ENCODE measurements around the gene HTR7.

Gene HTR7

GRCh38 chr10:90800232-90800796, 57.5 kb downstream of the HTR7 start:
- no peak for DNase-seq

- DNase-seq, result no peak
These were observed 58.7 kb downstream of the HTR7 start for GRCh38 chr10:90799172-90799571.

DNA sequence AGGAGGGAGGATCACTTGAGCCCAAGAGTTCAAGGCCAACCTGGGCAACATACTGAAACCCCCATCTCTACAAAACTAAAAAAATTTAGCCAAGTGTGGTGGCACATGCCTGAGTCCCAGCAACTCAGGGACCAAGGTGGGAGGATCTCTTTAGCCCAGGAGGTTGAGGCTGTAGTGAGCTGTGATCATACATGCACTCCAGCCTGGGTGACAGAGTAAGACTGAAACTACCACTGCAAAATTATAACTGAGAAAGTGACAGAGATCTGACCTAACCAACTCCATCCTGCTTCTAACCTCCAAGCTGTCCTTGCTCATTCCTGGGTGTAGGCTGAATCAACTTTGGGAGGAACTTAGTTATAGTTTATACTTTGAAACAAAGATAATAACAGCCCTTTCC, 59.4 kb downstream of the HTR7 start:
- no peak for DNase-seq

GRCh38 chr10:90790422-90790821, 67.4 kb downstream of the HTR7 start:
- DNase-seq, result no peak

DNA sequence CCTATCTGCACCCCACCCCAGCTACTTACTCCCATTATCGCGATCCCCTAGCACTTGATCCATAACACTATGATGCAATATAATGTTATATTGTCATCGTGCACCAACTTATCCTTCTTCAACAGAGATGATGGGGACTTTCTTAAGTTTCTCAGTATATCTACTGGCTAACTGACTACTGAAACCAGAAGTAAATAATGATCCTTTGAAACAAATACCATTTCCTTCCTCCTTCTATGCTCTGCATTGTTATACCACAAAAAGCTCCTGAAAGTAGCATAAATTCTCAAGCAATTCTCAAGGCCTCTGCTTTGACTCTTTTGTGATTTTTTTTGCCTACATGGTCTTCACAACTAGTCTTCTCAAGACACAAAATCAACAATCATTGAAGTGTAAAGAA, 68.9 kb downstream of the HTR7 start:
- DNase-seq, result peak; percentile 76

DNA sequence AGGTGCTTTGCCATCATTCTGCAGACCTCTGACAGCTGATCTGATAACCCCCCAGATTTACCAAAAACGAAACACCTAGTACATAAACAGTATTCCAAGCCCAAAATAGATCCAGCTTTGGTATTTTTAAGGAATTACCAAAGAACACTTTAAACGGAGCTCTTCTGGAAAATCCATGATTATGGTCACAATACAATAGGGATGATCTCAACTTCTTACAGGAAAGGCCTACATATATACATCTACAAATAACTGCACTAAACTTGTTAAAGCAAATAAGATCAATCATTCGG, 69.7 kb downstream of the HTR7 start:
- DNase-seq, result no peak

DNA sequence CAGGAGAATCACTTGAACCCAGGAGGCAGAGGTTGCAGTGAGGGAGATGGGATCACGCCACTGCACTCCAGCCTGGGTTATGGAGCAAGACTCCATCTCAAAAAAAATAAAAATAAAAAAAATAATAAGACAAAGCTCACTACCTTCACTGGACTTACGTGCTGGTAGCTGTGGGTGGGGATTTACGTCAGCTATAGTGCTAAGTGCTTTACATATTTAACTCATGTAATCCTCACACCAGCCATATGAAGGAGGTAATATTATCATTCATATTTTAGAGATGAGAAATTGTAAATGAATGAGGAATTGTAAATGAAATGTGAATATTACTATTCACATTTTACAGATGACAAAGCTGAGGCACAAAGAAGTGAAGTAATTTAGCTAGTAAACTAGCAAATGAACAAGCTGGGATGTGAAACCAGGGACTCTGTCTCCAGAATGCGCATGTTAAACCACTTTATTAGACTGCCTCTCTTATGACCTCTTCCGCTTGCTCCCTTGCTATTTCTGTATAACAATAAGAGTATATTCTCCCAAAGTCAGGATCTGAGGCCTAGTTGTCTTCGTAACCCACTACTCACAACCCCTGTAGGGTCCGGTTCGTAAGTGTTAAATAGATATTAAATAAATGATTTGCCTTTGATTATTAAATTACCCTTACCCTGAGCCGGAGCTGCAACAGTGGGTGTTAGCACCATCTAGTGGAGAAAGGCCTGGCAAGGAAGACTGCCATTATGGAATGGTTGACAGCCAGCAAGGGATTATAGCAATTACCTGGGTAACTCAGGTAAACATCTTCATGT, 70.2 kb downstream of the HTR7 start:
- DNase-seq, result peak; percentile 48

DNA sequence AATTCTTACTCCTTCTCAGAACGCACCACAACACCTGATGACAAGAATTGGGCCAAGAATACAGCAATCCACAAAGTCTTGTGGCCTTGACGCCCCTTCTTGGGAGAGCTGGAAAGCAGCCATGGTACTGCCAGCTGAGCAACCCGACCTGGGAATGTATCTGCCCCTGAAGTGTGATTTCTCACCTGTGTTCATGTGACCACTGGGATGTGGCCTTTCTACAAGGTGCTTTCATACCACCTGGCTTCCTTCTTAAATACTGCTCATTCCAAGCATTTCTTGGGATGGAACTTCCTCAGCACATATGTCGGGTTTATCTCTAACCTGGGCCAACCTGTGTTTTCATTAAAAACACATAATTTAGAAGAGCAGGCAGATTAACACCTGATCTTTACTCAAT, 72.1 kb downstream of the HTR7 start:
- DNase-seq, result no peak

GRCh38 chr10:90784771-90785170, 73.1 kb downstream of the HTR7 start:
- DNase-seq, result no peak

- no peak for DNase-seq
These were observed 77.4 kb downstream of the HTR7 start for GRCh38 chr10:90780488-90780887.

DNA sequence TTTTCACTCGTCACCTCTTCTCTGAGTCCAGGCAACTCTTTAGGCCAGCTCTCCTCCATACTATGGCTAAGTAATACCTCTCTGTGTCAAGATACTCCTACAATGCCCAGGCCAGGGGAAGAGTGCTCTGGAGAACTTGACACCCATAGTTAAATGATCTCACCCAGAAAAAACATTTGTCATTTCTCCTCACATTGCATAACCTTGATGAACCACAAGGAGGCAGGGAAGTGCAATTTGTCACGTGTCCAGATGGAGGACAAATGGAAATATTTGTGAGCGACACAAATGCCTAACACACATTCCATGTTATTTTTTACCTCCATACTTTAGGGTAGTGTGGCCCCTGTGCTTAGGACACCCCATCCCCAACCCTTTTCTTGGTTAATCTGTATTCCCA, 78.3 kb downstream of the HTR7 start:
- DNase-seq, result peak; percentile 78

GRCh38 chr10:90777621-90778020, 80.2 kb downstream of the HTR7 start:
- DNase-seq, result peak; percentile 89

- peak; percentile 74 for DNase-seq
These were observed 82.3 kb downstream of the HTR7 start for GRCh38 chr10:90775351-90776028.

DNA sequence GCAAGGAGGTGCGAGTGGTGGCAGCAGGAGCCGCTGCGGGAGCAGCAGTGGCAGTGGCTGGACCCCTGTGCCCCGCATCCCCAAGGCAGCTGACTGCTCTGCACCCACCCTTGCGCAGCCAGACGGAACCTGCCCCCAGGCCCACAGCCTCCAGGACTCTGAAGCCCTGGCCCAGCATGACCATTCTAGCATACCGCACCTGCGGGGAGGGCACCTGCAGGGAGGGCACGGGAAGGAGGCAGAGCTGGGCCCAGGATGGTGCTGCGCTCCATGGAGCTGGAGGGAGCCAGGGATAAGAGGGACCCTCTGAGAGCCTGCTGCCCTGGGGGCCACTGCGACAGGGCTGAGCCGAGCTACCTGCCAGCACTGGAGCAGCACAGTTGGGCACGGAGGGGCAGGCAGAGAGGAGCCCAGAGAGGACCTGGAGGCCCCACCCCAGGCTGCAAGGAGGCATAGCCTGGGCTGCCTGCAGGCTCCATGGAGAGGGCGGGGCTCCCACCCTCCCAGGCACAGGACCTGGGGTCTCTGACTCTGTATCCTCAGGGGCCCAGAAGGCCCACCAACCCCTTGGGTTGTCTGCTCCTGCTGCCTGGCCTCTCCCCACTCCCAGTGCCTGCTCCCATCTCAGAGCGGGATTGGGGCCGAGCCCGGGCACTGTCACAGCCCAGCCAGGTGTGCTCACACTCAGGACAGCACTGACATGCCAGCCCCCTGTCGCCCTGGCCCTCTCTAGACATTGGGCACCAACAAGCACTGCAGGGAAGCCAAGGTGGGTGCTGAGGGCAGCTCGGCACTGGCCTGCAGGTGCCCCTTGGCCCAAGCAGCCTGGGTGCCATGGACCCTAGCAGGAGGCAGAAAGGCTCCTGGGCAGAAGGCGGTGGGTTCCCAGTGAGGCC, 87.6 kb downstream of the HTR7 start:
- no peak for DNase-seq

DNA sequence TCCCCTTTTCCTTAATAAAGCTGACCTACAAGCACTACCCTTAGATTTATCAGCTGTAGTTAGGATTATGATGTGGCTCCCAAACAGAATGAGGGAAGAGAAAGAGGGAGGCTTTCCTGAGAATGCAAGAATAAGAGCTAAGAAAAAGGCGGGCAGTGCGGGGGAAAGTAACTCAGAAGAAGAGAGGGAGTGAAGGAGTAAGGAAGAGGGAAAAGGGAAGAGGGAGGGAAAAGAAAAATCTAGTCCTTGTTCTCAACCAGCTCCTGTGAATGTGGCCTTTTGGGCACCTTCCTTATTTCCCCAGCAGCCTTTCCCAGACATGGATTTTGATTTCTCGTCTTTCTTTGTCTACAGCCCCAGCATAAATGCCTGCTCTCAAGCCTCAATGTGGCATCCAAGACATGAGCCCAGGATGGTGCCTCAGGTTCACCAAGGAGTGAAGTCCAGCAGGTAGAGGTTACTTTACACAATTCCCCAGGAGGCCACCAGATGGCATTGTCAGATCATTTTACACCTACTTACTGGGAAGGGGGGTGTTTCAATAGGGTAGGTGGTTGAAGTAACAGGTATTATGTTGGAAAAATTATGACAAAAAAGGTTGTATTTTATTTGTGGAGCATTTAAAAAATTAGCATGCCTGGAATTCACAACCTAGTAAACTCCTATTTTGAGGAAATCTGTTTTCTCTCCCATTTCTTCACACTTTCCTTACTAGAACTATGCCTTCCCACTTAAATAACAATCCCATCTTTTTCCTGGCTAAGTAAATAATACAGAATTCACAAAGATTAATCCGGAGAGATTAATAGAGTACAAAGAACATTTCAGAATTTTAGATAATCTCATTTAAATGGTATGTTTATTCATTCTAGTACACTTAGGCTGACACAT, 106.5 kb downstream of the HTR7 start:
- DNase-seq, result peak; percentile 36

GRCh38 chr10:90746829-90747228, 111.0 kb downstream of the HTR7 start:
- DNase-seq, result no peak

- DNase-seq, result no peak
These were observed 112.3 kb downstream of the HTR7 start for GRCh38 chr10:90745565-90745964.

- DNase-seq, result no peak
These were observed 114.5 kb downstream of the HTR7 start for GRCh38 chr10:90743291-90743690.

DNA sequence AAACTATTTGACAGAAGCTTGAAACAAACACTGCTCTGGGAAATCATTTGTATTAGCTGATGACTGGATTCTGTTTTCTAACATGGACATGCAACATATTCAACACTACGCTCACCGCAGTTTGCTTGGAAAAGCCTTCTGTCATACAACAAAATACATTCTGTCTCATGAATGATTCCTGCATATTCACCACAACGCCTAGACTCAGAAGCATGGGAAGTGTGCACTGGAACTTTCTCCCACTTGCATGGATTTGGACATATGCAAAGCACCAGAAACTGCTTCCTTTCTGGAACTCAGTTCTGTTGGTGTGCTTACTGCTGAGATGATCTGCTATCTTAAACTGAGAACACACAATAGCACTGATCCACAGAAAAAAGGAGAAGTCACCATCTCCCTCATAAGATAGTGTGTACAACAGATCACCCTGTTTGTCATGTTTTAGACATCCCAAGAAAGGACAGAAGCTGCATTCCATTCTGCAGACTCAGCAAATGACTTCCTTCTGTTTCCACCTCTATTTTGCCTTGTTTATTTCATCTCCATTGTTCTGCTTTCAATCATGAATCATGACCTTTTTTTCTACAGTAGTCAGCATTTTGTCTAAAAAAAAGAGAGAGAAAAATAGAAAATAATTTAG, 115.8 kb downstream of the HTR7 start:
- DNase-seq, result peak; percentile 21

DNA sequence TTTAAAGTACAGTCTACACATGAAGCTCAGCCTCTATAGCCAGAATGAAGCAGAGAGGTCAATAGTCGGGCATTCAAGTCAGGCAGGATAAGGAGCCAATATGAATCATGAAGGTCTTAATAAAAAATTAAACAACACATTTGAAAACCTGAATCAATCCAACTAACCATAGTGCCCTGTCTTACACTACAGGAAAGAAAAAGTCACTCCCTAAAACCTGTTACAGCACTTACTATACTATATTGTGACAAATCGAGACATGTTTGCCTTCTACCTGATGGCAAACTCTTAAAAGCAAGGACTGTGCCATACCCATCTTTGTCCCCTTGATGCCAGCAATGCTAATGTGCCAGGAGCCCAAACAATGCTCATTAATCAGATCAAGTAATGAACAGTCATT, 117.6 kb downstream of the HTR7 start:
- no peak for DNase-seq

- no peak for DNase-seq
These were observed 119.0 kb downstream of the HTR7 start for GRCh38 chr10:90738885-90739284.

DNA sequence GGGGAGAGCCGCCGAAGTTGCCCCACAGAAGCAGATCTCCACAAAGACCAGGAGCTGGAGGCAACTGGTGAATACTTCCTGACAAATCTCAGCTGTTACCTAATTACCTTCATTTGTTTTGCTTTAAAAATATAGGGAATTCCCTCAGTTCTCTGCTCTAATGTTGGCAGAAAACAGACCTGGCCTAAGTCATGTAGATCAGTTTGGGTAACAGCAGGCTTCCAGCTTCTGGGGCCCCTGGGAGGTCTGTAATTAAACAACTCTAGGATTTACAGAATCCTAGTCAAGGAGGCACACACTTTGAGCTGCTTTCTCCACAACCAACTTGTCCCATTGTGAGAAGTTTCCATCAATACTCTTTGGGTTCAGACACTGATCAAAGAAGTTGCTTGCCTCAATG, 123.4 kb downstream of the HTR7 start:
- DNase-seq, result no peak

Data from inflammatory macrophage treated with lipopolysaccharide for 4 hours (primary cell).